Right lung (tissue), 10 donors: Measurements from ENCODE around the gene TSSK3. TPM values are rescaled to one million over a fixed set of nuclear protein-coding genes. Genes with fewer than 3 reads are reported as not detected.

Experiments used
- DNase-seq, 2 donors: peaks; one replicate each; pipeline ENCODE4 v3.0.0-alpha.2; 2013
- long read RNA-seq, 8 donors: transcript quantifications; one replicate each; lab custom pipeline, GENCODE V29; 2026
- polyA plus RNA-seq, 5 donors: library from polyadenylated mRNA; unstranded; fragments of 120-200 nt; gene quantifications; one replicate each; pipeline versions ENCODE4 v1.2.1 to v1.2.3, GENCODE V29; 2013; ENCODE audit warnings: inconsistent platforms in 1 of 5, low replicate concordance in 1 of 5; ENCODE audit not compliant: insufficient read length in 5 of 5, insufficient read depth in 1 of 5

The TSSK3 gene
- polyA plus RNA-seq, result 1 to 10 TPM; 3.7 to 6.4 (median 4.8) TPM
- long read RNA-seq, donor 1, result 0 reads
- long read RNA-seq, donor 2, result 0 reads
- long read RNA-seq, donor 3, partial matches to known transcripts, result 35 of 41 reads
- long read RNA-seq, donor 3, other reads (novel, unspliced or antisense), result 5 of 41 reads
- long read RNA-seq, donor 4, partial matches to known transcripts, result 0 of 1 reads
- long read RNA-seq, donor 4, other reads (novel, unspliced or antisense), result 0 of 1 reads
- long read RNA-seq, donor 5, partial matches to known transcripts, result 8 of 36 reads
- long read RNA-seq, donor 5, other reads (novel, unspliced or antisense), result 28 of 36 reads
- long read RNA-seq, donor 6, result 0 reads
- long read RNA-seq, donor 7, result 0 reads
- long read RNA-seq, donor 8, result 0 reads

DNA sequence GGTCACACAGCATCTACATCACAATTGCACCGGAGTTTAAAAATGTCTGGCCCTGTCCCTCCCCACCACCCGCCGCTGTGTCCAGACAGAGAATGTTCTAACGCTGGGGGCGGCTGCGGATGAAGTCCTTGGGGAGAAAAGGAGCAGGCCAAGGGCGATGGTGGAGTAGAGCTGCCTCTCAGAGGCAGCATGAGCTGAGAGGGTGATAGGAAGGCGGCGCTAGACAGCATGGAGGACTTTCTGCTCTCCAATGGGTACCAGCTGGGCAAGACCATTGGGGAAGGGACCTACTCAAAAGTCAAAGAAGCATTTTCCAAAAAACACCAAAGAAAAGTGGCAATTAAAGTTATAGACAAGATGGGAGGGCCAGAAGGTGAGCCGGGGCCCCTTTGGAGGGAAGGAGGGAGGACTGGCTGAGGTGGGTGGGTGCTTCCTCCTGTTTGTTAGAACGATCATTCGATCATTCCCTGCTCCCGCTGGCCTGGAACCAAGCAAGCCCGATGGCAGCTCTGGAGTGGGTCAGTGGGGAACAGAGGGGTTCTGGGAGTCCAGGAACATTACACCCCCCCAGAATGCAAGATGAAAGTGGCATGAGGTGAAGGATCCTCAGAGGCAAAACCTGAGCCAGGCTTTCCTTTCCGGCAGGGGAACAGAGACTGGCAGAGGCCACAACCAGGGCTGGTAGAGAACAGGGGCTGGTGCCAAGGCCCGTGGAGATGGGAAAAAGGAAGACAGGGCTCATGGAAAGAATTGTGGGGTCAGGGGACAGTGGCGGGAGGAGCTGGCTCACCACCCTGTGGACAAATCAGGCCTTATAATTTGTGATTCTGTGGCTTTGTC is at the start of gene TSSK3, which contains the start of gene FAM229A:
Gene TSSK3, plus strand, starts transcription at position 66 of the 840 bp plus-strand sequence. Its CDS starts 163 bp downstream, at position 229.
Gene FAM229A, minus strand, starts transcription at position 12 of the 840 bp plus-strand sequence. CDS start 394 bp downstream, outside the sequence.
- DNase-seq, result no peak

DNA sequence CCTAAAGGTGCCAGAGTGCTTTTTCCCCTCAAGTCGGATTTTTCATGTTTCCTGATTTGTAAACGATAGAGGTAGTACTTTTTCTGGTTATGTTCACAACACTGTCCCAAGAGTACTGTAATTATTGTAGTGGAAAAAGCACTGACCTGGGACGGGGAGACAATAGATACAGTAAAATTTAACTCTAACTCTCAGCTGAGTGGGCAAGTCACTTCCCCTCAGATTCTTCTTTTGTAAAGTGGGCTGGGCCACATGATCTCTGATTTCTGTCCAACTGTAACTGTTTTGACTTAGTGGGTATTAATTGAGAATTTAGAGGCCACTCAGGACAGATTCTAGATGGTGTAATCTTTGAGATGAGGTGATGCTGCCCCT is 45.4 kb upstream of the TSSK3 start:
- DNase-seq, result no peak

DNA sequence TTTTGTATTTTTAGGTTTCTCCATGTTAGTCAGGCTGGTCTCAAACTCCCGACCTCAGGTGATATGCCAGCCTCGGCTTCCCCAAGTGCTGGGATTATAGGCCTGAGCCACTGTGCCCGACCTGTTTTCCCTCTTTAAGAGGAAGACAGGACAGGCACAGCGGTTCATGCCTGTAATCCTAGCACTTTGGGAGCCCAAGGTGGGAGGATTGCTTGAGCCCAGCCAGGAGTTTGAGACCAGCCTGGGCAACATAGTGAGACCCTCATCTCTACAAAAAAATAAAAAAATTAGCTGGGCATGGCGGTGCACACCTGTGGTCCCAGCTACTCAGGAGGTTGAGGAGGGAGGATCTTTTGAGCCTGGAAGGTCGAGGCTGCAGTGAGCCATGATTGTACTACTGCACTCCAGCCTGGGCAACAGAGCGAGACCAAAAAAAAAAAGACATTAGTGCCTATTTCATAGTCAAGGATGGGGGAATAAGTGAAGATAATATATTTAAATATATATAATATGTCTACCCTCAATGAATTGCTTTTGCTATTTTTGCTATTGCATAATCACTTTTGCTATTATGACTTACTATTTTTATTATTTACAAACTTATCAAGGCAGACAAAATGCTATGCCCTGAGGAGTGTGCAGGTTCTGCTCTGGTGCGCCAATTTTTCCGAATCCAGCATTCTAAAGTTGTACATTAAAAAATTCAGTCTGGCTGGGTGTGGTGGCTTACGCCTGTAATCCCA is 44.0 kb upstream of the TSSK3 start:
- DNase-seq, result no peak

DNA sequence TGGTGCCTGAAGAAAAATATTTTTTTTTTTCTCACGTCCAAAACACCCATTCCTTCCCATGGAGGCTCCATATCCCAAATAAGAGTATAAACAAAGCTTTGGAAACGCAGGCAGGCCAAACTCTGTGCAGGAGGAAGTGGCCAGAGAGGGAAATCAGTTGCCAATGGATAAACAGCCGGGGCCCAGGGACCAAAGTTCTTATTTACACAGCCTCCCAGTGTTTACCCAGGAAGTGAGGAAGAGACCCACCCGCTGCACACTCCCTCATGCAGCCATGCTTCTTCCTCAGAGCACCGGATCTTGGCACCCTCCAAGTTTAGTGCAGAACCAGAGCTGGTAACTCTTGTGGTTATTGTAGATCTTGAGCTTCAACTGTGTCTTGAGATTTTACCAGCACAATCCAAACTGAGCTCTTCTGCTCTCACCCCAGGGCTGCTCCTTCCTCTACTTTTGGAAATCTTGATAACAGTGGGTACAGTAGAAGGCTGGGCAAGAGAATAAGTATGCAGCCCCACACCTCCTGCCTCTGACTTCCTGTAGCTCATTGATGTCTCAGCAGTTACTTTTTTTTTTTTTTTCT is 40.5 kb upstream of the TSSK3 start:
- no peak for DNase-seq

GRCh38 chr1:32327204-32327603 is 35.1 kb upstream of the TSSK3 start:
- no peak for DNase-seq

DNA sequence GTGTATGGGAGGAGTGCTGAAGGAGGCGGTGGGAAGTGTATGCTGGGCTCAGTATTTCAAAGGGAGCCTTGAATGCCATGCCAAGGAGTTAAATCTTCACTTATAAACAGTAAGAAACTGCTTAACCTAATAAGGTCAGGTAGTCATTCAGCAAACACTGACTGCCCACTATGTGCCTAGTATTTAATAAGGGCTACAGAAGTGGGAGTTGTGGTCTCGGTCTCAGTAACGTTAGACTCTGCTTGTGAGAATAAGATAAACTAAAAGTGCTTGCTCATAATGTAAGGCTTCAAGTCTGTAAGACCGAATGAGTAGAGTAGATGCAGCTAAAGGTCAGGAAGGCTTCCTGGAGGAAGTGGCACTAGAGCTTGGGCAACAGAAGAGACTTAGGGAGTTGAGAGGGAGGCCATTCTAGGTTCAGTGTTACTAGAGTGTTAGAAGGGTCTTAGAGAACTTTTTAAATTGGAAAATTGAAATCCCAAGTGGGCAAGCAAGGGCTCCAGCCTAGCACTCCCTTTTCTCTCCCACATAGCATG is 32.3 kb upstream of the TSSK3 start:
- DNase-seq, result no peak

DNA sequence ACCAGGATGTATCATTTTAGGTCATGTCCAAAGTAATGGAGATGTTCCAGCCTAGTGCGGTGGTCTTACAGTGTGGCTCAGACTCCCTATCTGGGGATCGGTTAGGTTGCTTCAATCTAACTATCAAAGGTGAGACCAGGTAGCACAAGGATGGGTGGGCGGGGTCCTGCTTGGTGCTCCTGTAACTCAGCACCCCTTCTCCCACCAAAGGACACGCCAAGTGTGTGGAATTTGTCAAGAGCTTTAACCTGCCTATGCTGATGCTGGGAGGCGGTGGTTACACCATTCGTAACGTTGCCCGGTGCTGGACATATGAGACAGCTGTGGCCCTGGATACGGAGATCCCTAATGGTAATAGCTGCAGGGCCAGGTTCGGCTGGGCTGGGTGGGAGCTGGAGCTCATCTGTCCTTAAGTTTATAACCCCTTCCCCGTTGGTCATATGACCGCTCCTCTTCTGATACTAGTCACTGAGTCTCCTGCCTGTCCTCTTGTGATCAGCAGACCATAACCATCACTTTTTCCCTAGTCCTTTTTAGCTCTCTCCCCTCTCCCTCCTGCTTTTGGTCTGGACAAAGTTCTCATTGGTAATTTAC is 31.7 kb upstream of the TSSK3 start:
- no peak for DNase-seq

DNA sequence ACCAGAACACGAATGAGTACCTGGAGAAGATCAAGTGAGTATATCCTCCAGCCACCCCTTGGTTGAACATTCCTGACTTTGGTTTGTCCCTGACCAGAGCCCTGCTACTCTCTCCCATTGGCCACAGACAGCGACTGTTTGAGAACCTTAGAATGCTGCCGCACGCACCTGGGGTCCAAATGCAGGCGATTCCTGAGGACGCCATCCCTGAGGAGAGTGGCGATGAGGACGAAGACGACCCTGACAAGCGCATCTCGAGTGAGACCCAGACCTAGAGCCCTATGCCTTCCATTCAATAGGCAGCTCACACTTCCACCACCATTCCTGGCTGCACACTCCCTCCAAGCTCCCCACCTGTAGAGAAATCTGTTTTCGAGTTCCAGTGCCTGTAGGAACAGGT is 30.8 kb upstream of the TSSK3 start:
- no peak for DNase-seq

DNA sequence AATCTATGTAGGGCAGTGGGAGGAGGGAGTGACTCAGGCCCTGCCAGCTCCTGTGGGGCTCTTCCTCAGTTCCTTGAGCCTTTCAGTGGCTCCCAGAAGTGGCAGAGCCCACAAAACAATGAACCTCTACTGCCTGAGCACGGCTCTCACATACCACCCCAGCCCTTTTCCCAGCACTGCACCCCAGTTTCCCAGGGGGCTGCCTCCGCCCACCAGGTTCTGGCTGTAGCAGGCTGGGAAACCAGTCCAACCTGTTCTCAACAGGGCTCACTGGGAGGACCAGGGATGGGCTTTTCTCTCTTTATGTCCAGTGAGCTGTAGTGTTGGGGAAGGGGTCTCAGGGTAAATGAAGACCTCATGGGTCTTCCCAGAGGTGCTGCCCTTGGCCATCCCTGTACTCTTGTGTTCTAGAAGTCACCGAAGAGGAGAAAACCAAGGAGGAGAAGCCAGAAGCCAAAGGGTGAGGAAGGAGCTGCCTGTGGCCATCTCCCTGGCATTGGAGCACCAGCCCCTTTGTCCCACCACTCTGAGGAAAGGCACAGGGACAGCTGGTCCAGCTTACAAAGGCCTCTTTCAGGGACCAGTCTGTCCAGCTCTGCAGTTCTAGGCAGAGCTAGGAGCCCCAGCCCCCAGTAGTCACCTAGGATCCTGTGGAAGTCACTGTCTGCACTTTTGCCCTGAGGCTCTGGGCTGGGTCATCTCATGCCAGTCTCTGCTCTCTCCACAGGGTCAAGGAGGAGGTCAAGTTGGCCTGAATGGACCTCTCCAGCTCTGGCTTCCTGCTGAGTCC is 29.9 kb upstream of the TSSK3 start:
- DNase-seq, result no peak

DNA sequence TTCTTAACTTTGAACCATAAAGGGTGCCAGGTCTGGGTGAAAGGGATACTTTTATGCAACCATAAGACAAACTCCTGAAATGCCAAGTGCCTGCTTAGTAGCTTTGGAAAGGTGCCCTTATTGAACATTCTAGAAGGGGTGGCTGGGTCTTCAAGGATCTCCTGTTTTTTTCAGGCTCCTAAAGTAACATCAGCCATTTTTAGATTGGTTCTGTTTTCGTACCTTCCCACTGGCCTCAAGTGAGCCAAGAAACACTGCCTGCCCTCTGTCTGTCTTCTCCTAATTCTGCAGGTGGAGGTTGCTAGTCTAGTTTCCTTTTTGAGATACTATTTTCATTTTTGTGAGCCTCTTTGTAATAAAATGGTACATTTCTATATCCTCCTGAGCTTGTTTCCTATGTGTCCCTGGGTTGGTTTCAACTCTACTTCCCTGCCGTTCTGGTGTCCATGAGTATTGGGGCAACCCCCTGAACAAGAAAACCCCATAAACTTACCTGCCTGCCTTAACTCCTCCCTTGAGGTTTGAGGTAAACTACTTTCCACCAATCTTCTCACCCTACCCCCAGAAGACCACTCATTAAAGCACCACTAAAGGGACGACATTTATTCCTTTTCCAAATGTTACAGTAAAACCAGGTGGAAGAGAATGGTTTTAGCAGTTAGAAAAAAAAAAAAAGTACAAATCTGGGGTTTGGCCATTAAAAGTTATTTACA is 28.9 kb upstream of the TSSK3 start:
- DNase-seq, result no peak

DNA sequence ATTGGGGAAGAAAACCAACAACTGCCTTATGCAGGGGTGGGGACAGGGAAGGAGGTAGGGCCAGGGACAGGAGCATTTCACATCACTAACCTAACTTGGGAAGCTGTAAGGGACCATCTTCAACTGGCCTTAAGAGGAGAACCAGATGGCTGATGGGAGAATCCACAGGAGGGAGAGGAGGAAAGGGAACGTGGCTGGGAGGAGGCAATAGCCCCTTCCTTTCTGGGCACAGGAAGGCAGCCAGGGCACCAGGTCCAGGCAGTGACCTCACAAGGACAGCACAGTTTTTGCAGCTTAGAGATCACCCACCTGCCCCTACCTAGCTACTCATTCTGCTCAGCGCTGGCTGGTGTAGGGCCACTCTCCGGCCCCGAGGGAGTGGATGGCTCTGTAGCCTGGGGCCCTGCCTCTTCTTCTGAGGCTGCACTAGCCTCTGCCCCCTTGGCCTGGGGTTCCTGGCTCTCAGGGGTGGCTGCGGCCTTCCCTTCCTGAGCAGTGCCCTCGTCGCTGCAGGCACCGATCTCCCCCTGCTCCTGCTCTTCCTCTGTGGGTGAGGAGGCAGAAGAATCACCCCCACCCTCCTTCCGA is 28.0 kb upstream of the TSSK3 start:
- DNase-seq, result no peak

- peak; percentile 56 to 59 for DNase-seq
These were observed 27.3 kb upstream of the TSSK3 start for GRCh38 chr1:32334864-32335534.

- no peak for DNase-seq
These were observed 26.9 kb upstream of the TSSK3 start for GRCh38 chr1:32335535-32335789.

DNA sequence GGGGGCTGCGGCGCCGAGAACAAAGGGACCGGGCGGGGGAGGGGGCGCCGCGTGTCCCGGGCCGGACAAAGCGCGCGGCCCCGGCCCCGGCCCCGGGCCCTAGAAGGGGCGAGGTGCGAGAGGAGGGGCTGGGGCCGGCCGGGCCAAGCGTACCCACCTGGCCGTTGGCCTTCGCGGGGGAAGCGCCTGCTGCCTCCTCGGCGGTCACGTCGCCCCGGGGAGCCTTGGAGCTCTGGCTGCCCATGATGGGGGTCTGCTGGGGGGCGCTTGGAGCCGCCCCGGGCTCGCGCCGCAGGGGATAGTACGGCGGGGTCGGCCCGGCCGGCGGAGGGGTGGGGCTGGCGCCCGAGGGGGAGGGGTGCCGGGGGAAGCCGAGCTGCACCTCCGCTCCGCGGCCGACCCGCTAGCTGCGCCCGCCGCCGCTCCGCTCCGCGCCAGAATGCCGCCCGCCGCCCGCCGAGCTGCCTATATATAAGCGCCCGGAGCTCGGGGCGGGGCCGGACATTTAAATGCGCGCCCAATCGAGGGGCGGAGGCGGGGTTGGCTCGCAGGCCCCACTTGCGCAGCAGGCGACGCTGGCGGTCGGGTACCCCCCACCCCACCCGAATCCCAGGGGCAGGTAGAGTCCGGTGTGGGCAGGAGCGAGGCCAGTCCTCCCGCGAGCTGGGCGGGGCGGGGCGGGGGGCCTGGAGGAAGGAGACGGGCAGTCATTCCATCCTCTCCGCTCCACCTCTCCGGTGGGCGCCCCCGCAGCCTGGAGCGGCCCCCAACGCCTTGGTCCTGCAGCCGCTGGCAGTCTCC is 26.3 kb upstream of the TSSK3 start, which contains the start of gene MARCKSL1:
Gene MARCKSL1, minus strand, starts transcription at position 444 of the 801 bp plus-strand sequence. Its CDS starts 200 bp downstream, at position 244.
- DNase-seq, result peak; percentile 85

- DNase-seq, result no peak
These were observed 25.8 kb upstream of the TSSK3 start for GRCh38 chr1:32336591-32336932.

- DNase-seq, result no peak
These were observed 25.2 kb upstream of the TSSK3 start for GRCh38 chr1:32336963-32337675.
